Mesodermal cell (in vitro differentiated cells): Measurements from ENCODE around the gene DERA.
"Not testable (repeated sequence)": the region's sequence is repeated elsewhere in the genome, so short reads cannot be mapped to it uniquely, and the experiment has no call there.

Experiments
- H3K27ac ChIP-seq: 2 replicates; pipeline ENCODE4 v1.7.0; 2013; ENCODE audit warnings: mild to moderate bottlenecking, low read depth, low read length, moderate library complexity; ENCODE audit not compliant: severe bottlenecking
- H3K36me3 ChIP-seq: 2 replicates; pipeline ENCODE4 v1.7.1; 2013; ENCODE audit warnings: mild to moderate bottlenecking, low read length, moderate library complexity; ENCODE audit not compliant: control insufficient read depth, insufficient read depth
- H3K4me1 ChIP-seq: one replicate; pipeline ENCODE4 v1.7.1; 2013; ENCODE audit warnings: mild to moderate bottlenecking, low read length; ENCODE audit not compliant: insufficient read depth, control insufficient read depth, poor library complexity, severe bottlenecking
- H3K4me3 ChIP-seq: 2 replicates; pipeline ENCODE4 v1.7.0; 2013; ENCODE audit warnings: low read length, control low read depth, mild to moderate bottlenecking; ENCODE audit not compliant: insufficient read depth, poor library complexity, severe bottlenecking; ENCODE audit errors: extremely low read depth
- H3K9me3 ChIP-seq: 2 replicates; pipeline ENCODE4 v1.7.1; 2013; ENCODE audit warnings: mild to moderate bottlenecking, low read length, moderate library complexity; ENCODE audit not compliant: control insufficient read depth
- WGBS, 2 experiments: methylation state at CpG; one replicate each; pipeline ENCODE4 v1.1.5; 2013; ENCODE audit warnings: missing lambda C conversion rate in 2 of 2; ENCODE audit not compliant: insufficient coverage in 2 of 2; 5-methylcytosine and 5-hydroxymethylcytosine counted together

Gene DERA

DNA sequence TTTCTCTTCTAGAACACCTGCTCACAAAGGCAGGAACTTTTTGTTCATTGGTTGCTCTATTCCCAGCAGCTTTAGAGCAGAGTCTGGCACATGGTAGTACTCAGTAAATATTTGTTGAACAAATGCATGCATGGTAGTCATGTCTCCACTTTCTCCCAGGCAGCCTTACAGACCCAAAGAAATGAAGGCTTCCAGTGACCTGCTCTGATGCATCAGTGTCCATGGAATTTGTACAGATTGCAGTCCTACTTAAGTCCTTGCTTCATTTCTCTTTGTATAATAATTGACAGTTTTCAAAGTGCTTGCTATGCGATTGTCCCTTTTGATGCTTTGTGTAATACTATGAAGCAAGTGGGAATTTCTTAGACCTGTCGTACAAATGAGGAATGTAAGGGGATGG lies 119.6 kb downstream of the DERA start:
- H3K4me3 ChIP-seq: no peak overlapping the region
- 88 to 91% methylated on average over 1 to 2 of the region's 2 CpGs for WGBS, 2 experiments
- peaks cover 10% of the 10 kb centered on the region for H3K36me3 ChIP-seq
- H3K27ac ChIP-seq: no peak overlapping the region
- no peaks in the 10 kb centered on the region for H3K9me3 ChIP-seq
- no peaks in the 10 kb centered on the region for H3K4me1 ChIP-seq

DNA sequence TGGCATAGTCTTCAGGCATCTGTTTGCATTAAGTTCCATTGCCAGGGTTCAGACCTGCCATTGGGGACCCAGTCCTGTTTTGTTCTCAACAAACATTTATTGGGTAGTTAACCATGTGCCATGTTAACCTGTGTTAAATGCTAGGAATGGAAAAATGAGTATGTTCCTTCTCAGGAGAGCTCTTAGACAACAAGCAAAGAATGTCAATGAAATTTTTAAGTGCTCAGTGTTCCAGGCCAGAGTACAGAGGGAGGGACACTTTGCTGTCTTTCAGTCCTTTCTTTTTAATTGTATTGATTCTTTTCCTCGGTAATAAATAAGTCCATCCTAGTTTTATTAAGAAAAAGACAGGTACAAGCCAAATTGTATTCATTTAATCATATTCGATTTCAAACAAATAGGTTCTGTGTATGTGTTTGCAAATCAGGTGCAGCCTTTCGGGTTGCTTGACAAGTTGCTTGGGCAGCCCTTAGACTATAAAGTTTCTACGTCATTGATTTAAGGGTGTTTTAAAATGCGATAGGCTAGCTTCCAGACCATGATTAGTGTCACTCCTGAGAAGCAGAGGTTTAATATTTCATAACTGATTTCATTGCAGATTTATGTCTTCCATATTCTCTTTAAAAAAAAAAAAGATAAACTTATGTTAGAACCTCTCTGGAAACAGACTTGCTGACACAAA lies 123.1 kb downstream of the DERA start:
- Histone ChIP-seq H3K27ac (no peak overlapping the region), H3K9me3 (no peaks in the 10 kb centered on the region), H3K4me1 (no peaks in the 10 kb centered on the region), H3K36me3 (peaks cover 21% of the 10 kb centered on the region), H3K4me3 (no peak overlapping the region)
- 77 to 80% methylated on average over 1 to 2 of the region's 5 CpGs for WGBS, 2 experiments

DNA sequence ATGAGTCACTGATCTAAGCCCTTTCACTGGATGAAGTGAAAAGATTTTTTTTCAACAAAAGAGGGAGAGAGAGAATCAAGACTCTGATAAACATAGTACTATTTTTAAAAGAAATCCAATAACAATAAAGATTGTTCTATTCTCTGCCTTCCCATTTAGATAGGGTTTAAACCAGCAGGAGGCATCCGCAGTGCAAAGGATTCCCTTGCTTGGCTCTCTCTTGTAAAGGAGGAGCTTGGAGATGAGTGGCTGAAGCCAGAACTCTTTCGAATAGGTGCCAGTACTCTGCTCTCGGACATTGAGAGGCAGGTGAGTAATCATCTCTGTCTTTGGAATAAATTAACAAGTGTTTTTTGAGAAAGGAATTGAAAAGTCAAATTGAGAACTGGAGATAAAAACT lies 124.9 kb downstream of the DERA start:
- Histone ChIP-seq H3K9me3 (no peaks in the 10 kb centered on the region), H3K36me3 (peaks cover 26% of the 10 kb centered on the region), H3K4me1 (no peaks in the 10 kb centered on the region), H3K27ac (no peak overlapping the region), H3K4me3 (no peak overlapping the region)
- WGBS, 2 experiments: 77 to 86% methylated on average over 1 to 3 of the region's 3 CpGs

DNA sequence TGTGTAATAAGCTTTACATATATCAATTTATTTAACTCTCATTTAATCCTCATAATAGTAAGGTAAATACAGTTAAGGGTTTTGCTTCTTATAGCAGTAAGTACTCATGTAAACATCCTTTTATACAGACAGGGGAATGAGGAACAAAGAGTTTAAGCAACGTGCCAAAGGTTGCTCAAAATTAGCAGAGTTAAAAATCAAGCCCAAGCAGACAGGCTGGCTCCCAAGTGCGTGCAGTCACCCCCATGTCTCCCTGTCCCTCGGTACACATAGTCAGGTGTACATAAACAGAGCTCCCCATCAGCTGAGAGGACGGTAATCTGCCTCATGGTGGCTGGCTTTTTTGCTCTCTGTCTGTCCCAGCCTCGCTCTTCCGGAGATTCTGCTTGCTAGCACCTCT lies 126.4 kb downstream of the DERA start:
- no peaks in the 10 kb centered on the region for H3K4me1 ChIP-seq
- H3K9me3 ChIP-seq: no peaks in the 10 kb centered on the region
- no peak overlapping the region for H3K27ac ChIP-seq
- WGBS, 2 experiments: 96 to 100% methylated on average over 4 of the region's 6 CpGs
- H3K36me3 ChIP-seq: peaks cover 21% of the 10 kb centered on the region
- H3K4me3 ChIP-seq: no peak overlapping the region

DNA sequence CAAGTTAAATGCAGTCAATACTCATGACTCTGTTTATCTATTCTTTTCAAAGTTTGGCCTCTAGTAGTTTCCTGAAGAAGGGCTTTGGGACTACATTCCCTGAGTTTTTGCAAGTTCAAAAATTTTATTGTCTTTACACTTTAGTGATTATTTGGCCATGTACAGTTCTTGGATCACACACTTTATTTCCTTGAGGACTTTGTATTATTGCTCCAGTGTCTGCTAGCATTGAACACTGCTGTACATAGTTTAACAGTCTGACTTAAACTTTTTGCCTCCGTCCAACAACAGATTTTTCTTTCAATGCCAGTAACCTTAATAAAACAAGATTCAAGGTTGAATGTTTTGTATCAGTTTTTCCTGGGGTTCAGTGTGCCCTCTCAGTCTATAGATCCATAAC lies 132.3 kb downstream of the DERA start:
- Histone ChIP-seq H3K4me1 (no peaks in the 10 kb centered on the region), H3K9me3 (no peaks in the 10 kb centered on the region), H3K27ac (no peak overlapping the region), H3K36me3 (peaks cover 12% of the 10 kb centered on the region), H3K4me3 (no peak overlapping the region)
- 100% methylated on average over 1 of the region's 1 CpG; no CpG with 5 or more reads in 1 of the 2 experiments for WGBS, 2 experiments

DNA sequence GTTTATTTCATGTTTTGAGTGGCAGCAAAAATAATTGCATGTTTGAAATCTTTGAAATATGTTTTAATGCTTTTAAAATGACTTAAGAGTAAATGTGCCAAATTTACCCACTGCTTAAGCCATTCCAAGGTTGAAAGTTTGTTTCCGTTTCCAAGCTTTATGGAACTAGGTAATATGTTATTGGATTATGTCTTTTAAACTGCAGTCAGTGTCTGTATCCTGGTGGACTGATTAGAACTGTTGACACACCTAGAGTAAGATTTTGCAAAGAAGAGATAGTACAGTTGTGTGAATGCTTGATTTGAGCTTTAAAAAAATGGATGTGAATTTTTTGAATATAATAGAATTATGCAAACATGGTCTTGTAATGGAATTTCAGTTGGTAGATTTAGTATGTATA lies 135.1 kb downstream of the DERA start:
- H3K4me3 ChIP-seq: no peak overlapping the region
- no peaks in the 10 kb centered on the region for H3K4me1 ChIP-seq
- 71% methylated on average over 1 of the region's 1 CpG; no CpG with 5 or more reads in 1 of the 2 experiments for WGBS, 2 experiments
- no peaks in the 10 kb centered on the region for H3K9me3 ChIP-seq
- H3K27ac ChIP-seq: no peak overlapping the region
- H3K36me3 ChIP-seq: no peaks in the 10 kb centered on the region

DNA sequence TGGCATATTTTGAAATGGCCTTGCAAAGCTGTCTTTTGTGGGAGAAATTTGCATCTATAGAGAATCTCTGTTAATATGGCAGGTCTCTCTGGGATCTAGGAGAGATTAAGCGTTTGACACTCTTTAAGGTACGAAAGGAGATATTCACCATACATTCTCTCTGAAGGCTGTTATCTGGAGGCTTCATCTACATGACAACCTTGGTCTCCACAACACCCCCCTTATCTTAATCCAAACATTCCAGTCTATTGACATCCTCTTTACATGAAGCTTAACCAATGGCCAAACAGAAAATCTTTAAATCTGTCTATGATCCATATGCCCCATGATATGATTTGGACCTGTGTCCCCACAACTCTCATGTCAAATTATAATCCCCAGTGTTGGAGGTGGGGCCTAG lies 137.4 kb downstream of the DERA start:
- 80% methylated on average over 2 of the region's 2 CpGs; no CpG with 5 or more reads in 1 of the 2 experiments for WGBS, 2 experiments

DNA sequence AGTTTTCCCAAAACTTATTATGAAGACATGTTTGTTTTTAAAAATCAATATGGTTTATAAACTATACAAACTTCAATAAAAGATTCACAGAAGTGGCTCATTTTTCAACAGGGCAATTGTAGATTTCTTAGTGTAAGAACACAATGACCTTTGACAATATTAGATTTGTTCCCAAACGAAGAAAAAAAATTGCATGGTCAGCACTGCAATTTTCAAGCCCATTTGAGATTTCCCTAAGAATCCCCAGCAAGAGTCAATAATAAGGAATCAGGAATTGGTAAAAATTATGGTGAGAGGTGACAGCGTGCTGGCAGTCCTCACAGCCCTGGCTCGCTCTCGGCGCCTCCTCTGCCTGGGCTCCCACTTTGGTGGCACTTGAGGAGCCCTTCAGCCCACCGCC lies 145.8 kb downstream of the DERA start:
- WGBS, 2 experiments: 80 to 100% methylated on average over 1 to 3 of the region's 6 CpGs
- H3K4me1 ChIP-seq: no peaks in the 10 kb centered on the region
- H3K4me3 ChIP-seq: no peak overlapping the region
- H3K36me3 ChIP-seq: no peaks in the 10 kb centered on the region
- H3K27ac ChIP-seq: no peak overlapping the region
- no peaks in the 10 kb centered on the region for H3K9me3 ChIP-seq

More for the DNA sequence above, 137.4 kb downstream of the DERA start:
- Histone ChIP-seq H3K36me3 (no peaks in the 10 kb centered on the region), H3K4me1 (no peaks in the 10 kb centered on the region), H3K27ac (no peak overlapping the region), H3K4me3 (no peak overlapping the region), H3K9me3 (no peaks in the 10 kb centered on the region)

DNA sequence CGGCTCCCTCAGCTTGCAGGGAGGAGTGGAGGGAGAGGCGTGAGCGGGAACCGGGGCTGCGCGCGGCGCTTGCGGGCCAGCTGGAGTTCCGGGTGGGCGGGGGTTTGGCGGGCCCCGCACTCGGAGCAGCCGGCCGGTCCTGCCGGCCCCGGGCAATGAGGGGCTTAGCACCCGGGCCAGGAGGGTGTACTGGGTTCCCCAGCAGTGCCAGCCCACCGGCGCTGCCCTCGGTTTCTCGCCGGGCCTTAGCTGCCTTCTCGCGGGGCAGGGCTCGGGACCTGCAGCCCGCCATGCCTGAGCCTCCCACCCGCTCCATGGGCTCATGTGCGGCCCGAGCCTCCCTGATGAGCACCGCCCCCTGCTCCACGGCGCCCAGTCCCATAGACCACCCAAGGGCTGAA lies 146.2 kb downstream of the DERA start:
- 96 to 97% methylated on average over 14 to 23 of the region's 34 CpGs for WGBS, 2 experiments
- not testable (repeated sequence) for H3K27ac ChIP-seq, H3K4me1 ChIP-seq, H3K9me3 ChIP-seq, H3K36me3 ChIP-seq, H3K4me3 ChIP-seq

DNA sequence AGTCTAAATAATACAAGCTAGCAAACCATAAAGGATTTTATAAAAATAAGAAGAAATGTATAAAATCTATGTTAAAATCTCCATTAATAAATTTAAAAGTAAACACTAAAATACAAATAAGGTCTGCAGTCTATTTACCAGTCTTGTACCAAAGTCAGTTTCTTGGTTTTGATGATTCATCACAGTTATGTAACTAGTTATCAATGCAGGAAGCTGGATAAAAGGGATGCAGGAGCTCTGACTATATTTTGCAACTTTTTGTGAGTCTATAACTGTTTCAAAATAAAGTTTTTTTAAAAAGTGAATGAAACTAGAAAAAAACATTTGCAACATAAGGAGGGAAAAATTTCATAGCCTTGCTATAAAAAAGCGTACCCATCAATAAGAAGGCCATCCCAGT lies 151.5 kb downstream of the DERA start:
- Histone ChIP-seq H3K9me3 (no peaks in the 10 kb centered on the region), H3K4me1 (no peaks in the 10 kb centered on the region), H3K4me3 (no peak overlapping the region), H3K36me3 (no peaks in the 10 kb centered on the region), H3K27ac (no peak overlapping the region)
- WGBS, 2 experiments: no CpG with 5 or more reads among the region's 1 CpG

DNA sequence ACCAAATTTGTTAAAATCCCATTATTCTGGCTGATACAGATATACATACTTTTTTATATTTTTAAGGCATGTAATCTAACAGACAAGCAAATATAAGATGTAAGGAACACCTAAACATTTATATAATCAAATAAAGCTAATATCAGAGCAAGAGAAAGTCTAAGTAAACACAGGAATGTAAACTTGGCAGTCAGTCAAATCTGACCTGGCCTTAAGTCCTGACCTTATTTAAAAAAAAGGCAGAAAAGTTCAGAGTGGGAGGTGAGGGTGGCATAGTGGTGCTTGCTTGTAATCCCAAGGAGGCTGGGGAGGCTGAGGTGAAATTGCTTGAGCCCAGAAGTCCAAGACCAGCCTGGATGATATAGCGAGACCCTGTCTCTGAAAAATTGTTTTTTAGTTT lies 152.6 kb downstream of the DERA start:
- Histone ChIP-seq H3K36me3 (no peaks in the 10 kb centered on the region), H3K9me3 (no peaks in the 10 kb centered on the region), H3K27ac (no peak overlapping the region), H3K4me3 (no peak overlapping the region), H3K4me1 (no peaks in the 10 kb centered on the region)
- WGBS, 2 experiments: no CpG with 5 or more reads among the region's 1 CpG
